SK-N-SH (cell line): ENCODE results near the gene TNFSF11. TPM values are rescaled to one million over a fixed set of nuclear protein-coding genes. Genes with fewer than 3 reads are reported as not detected.

Experiments
- CTCF ChIA-PET: fragments of 300-600, 350-600 bp; formaldehyde crosslinking; extraction: SDS; loops from one replicate; lab custom pipeline; 2021; lab: Yijun Ruan, JAX
- POLR2A ChIA-PET: fragments of 350-600 bp; sonication (Branson Sonifier 250); formaldehyde crosslinking; extraction: SDS; loops from one replicate; lab custom pipeline; 2020; ENCODE audit warnings: antibody characterized with exemption, inconsistent platforms; lab: Yijun Ruan, JAX
- DNase-seq: peaks from one replicate; pipeline ENCODE4 v3.0.0; 2012
- H2AFZ ChIP-seq: fragments of 200-600 bp; sonication (generic); 2 replicates; pipeline ENCODE4 v1.8.1; 2016; ENCODE audit warnings: antibody characterized with exemption, mild to moderate bottlenecking, low read depth
- H3F3A ChIP-seq: fragments of 200-600 bp; sonication (generic); replicated peaks from 2 replicates; pipeline ENCODE3; 2016; ENCODE audit warnings: antibody characterized with exemption, mild to moderate bottlenecking; ENCODE audit not compliant: insufficient read depth
- H3K27ac ChIP-seq, 2 experiments: fragments of 200-500 bp in 1 of 2; fragments of 200-600 bp in 1 of 2; sonication (Bioruptor generic) in 1 of 2; sonication (generic), shearing (Covaris generic) in 1 of 2; 2 replicates each; pipeline versions ENCODE4 v1.5.1 to v1.6.1; 2014 to 2016; ENCODE audit warnings: low read depth in 2 of 2, inconsistent platforms in 1 of 2, low read length in 1 of 2, mild to moderate bottlenecking in 1 of 2, mixed read lengths in 1 of 2
- H3K27me3 ChIP-seq: fragments of 200-600 bp; sonication (generic), shearing (Covaris generic); 2 replicates; pipeline ENCODE4 v1.6.1; 2016; ENCODE audit warnings: mixed run types; ENCODE audit not compliant: insufficient read depth
- H3K36me3 ChIP-seq, 2 experiments: fragments of 200-500 bp in 1 of 2; fragments of 200-600 bp in 1 of 2; sonication (Bioruptor generic) in 1 of 2; sonication (generic) in 1 of 2; replicated peaks in 1 of 2; 2 replicates each; pipeline versions ENCODE3 to v1.5.1; 2014 to 2016; ENCODE audit warnings: low read length in 1 of 2, mild to moderate bottlenecking in 1 of 2; ENCODE audit not compliant: insufficient read depth in 2 of 2, control insufficient read depth in 1 of 2
- H3K4me1 ChIP-seq, 2 experiments: fragments of 200-500 bp in 1 of 2; fragments of 200-600 bp in 1 of 2; sonication (Bioruptor generic) in 1 of 2; sonication (generic), shearing (Covaris generic) in 1 of 2; 2 replicates each; pipeline versions ENCODE4 v1.5.1 to v1.6.1; 2014 to 2016; ENCODE audit warnings: low read depth in 1 of 2, low read length in 1 of 2, mixed run types in 1 of 2; ENCODE audit not compliant: insufficient read depth in 2 of 2, control insufficient read depth in 1 of 2
- H3K4me2 ChIP-seq: fragments of 200-600 bp; sonication (generic), shearing (Covaris generic); 2 replicates; pipeline ENCODE4 v1.6.1; 2017; ENCODE audit warnings: mixed run types
- H3K4me3 ChIP-seq, 2 experiments: fragments of 200-500 bp in 1 of 2; fragments of 200-600 bp in 1 of 2; sonication (Bioruptor generic) in 1 of 2; sonication (generic), shearing (Covaris generic) in 1 of 2; 2 replicates each; pipeline versions ENCODE4 v1.5.1 to v1.8.1; 2014 to 2016; ENCODE audit warnings: low read depth in 2 of 2, inconsistent platforms in 1 of 2, low read length in 1 of 2, mild to moderate bottlenecking in 1 of 2, mixed read lengths in 1 of 2, moderate library complexity in 1 of 2
- H3K79me2 ChIP-seq: fragments of 200-600 bp; sonication (generic); 2 replicates; pipeline ENCODE4 v1.8.1; 2017; ENCODE audit warnings: mild to moderate bottlenecking; ENCODE audit not compliant: insufficient read depth
- H3K9ac ChIP-seq: fragments of 200-600 bp; sonication (generic); 2 replicates; pipeline ENCODE4 v1.6.1; 2017; ENCODE audit warnings: mixed run types
- H3K9me2 ChIP-seq: fragments of 200-600 bp; sonication (generic); 2 replicates; pipeline ENCODE4 v1.6.1; 2017; ENCODE audit warnings: mixed run types
- H3K9me3 ChIP-seq: fragments of 200-600 bp; sonication (generic); 2 replicates; pipeline ENCODE4 v1.6.1; 2017; ENCODE audit warnings: mixed run types, mild to moderate bottlenecking, moderate library complexity
- H4K20me1 ChIP-seq: fragments of 200-600 bp; sonication (generic); 2 replicates; pipeline ENCODE4 v1.6.1; 2017; ENCODE audit warnings: mild to moderate bottlenecking, mixed run types; ENCODE audit not compliant: insufficient read depth
- CTCF ChIP-seq: fragments of 200-600 bp; sonication (generic); IDR thresholded peaks from 2 replicates; pipeline ENCODE4 v1.6.1; 2017; ENCODE audit warnings: antibody characterized with exemption, mild to moderate bottlenecking, moderate library complexity
- ELF1 ChIP-seq: IDR thresholded peaks from 2 replicates; pipeline ENCODE4 v1.4.0; 2012
- EP300 ChIP-seq, 2 experiments: IDR thresholded peaks; 2 replicates each; pipeline versions ENCODE4 v1.4.0 to v1.6.1; 2012; ENCODE audit warnings: borderline replicate concordance in 1 of 2, low read depth in 1 of 2, low read length in 1 of 2
- EZH2phosphoT487 ChIP-seq: fragments of 200-600 bp; sonication (generic); IDR thresholded peaks from 2 replicates; pipeline ENCODE4 v1.6.1; 2017; ENCODE audit warnings: low read depth, mixed run types, mild to moderate bottlenecking, antibody characterized with exemption, moderate library complexity, borderline replicate concordance
- GABPA ChIP-seq: IDR thresholded peaks from 2 replicates; pipeline ENCODE4 v1.4.0; 2012; ENCODE audit warnings: low read depth, mild to moderate bottlenecking
- IRF3 ChIP-seq: fragments of 150-350 bp; IDR thresholded peaks from 2 replicates; pipeline ENCODE4 v1.6.1; 2016; ENCODE audit warnings: mild to moderate bottlenecking, low read depth, low read length
- JUND ChIP-seq: IDR thresholded peaks from 2 replicates; pipeline ENCODE4 v1.4.0; 2012
- MAX ChIP-seq: IDR thresholded peaks from 2 replicates; pipeline ENCODE4 v1.4.0; 2012; ENCODE audit warnings: low read depth
- MXI1 ChIP-seq: IDR thresholded peaks from 2 replicates; pipeline ENCODE4 v1.6.1; 2012; ENCODE audit warnings: mild to moderate bottlenecking, low read depth, low read length, improper control_type of control experiment
- NFIC ChIP-seq: IDR thresholded peaks from 2 replicates; pipeline ENCODE4 v1.4.0; 2012; ENCODE audit warnings: borderline replicate concordance
- NRF1 ChIP-seq: IDR thresholded peaks from 2 replicates; pipeline ENCODE4 v1.6.1; 2012; ENCODE audit warnings: low read depth, mild to moderate bottlenecking, low read length
- PBX3 ChIP-seq: IDR thresholded peaks from 2 replicates; pipeline ENCODE4; 2012
- RAD21 ChIP-seq: IDR thresholded peaks from 2 replicates; pipeline ENCODE4 v1.6.1; 2012; ENCODE audit warnings: mild to moderate bottlenecking, low read length
- RFX5 ChIP-seq: IDR thresholded peaks from 2 replicates; pipeline ENCODE4 v1.6.1; 2012; ENCODE audit warnings: mild to moderate bottlenecking, improper control_type of control experiment, low read length
- SIN3A ChIP-seq: IDR thresholded peaks from 2 replicates; pipeline ENCODE4 v1.6.1; 2012; ENCODE audit warnings: low read depth, mild to moderate bottlenecking, low read length, moderate library complexity, borderline replicate concordance
- SMC3 ChIP-seq: IDR thresholded peaks from 2 replicates; pipeline ENCODE4 v1.6.1; 2012; ENCODE audit warnings: low read depth, low read length, improper control_type of control experiment
- TAF1 ChIP-seq: IDR thresholded peaks from 2 replicates; pipeline ENCODE4 v1.6.1; 2012; ENCODE audit warnings: low read depth, mild to moderate bottlenecking, low read length, moderate library complexity, borderline replicate concordance
- TCF12 ChIP-seq: IDR thresholded peaks from 2 replicates; pipeline ENCODE4 v1.4.0; 2012
- USF2 ChIP-seq: fragments of 150-350 bp; IDR thresholded peaks from 2 replicates; pipeline ENCODE4 v1.6.1; 2017; ENCODE audit warnings: antibody characterized with exemption, low read length, low read depth, borderline replicate concordance
- WGBS: methylation state at CpG from one replicate; pipeline ENCODE4 v1.1.6; 2017; ENCODE audit warnings: low lambda C conversion rate; 5-methylcytosine and 5-hydroxymethylcytosine counted together
- polyA plus RNA-seq, 3 experiments: library from polyadenylated mRNA; depleted of rRNA; stranded (reverse); fragments of >200 nt; gene quantifications; 2 replicates each; pipeline ENCODE4 v1.2.3, GENCODE V29; 2012

The TNFSF11 gene
- polyA plus RNA-seq, 1 of the 3 experiments (the other 2 are of a cell fraction), result not detected

- TF ChIP-seq SIN3A, result no peak
- no peak for TF ChIP-seq RAD21
- TF ChIP-seq SMC3, result no peak
- no peak for TF ChIP-seq MXI1
- no peak for TF ChIP-seq MAX
- TF ChIP-seq PBX3, result no peak
Measured at GRCh38 chr13:42611086-42611779, 37.3 kb downstream of the TNFSF11 start (continued).

GRCh38 chr13:42612021-42612765, 38.2 kb downstream of the TNFSF11 start:
- H3F3A ChIP-seq, result no peaks in the 10 kb centered on the region
- ChIA-PET POLR2A (no interaction called here), CTCF (no interaction called here)
- H3K4me3 ChIP-seq, result no peak overlapping the region
- H3K27ac ChIP-seq, result no peak overlapping the region
- no peaks in the 10 kb centered on the region for H4K20me1 ChIP-seq
- no peaks in the 10 kb centered on the region for H3K36me3 ChIP-seq
- WGBS, result 63% methylated on average over 7 of the region's 7 CpGs
- no peak overlapping the region for H2AFZ ChIP-seq
- peaks cover 0 to 2% of the 10 kb centered on the region in 2 experiments; a peak in 1 of 4 replicates for H3K4me1 ChIP-seq
- no peaks in the 10 kb centered on the region for H3K79me2 ChIP-seq
- no peak overlapping the region for H3K9ac ChIP-seq
- H3K4me2 ChIP-seq, result no peak overlapping the region
- TF ChIP-seq PBX3 (no peak), MAX (no peak), JUND (no peak), TAF1 (no peak), NFIC (no peak), USF2 (no peak), SIN3A (no peak), EP300 (IDR thresholded peaks at IDR 0.05; ENCODE audit: borderline replicate concordance in 1 of 2, low read depth in 1 of 2, low read length in 1 of 2) (no peak), ELF1 (no peak), TCF12 (no peak), NRF1 (no peak), IRF3 (no peak), EZH2phosphoT487 (no peak), RFX5 (no peak), CTCF (no peak), GABPA (no peak)
- H3K27me3 ChIP-seq, result no peaks in the 10 kb centered on the region; the same call in 1 of the 2 replicates
- H3K9me3 ChIP-seq, result no peaks in the 10 kb centered on the region
- no peaks in the 10 kb centered on the region for H3K9me2 ChIP-seq
- no peak for DNase-seq
